LNCaP clone FGC (cell line): ENCODE results near the gene NR5A1.

Experiments
- DNase-seq: peaks from one replicate; pipeline ENCODE4 v3.0.0-alpha.2; 2011; ENCODE audit warnings: low read depth
- H3K4me3 ChIP-seq: 2 replicates; pipeline ENCODE4 v1.5.1; 2011; ENCODE audit warnings: mild to moderate bottlenecking, low read depth, low read length, control low read depth
- TF ChIP-seq, protein P1 (sequence below): IDR thresholded peaks from 2 replicates; pipeline ENCODE4 v1.5.1; 2012; ENCODE audit warnings: mild to moderate bottlenecking; ENCODE audit not compliant: control insufficient read depth, insufficient read depth; ENCODE audit errors: extremely low read depth

The NR5A1 gene

GRCh38 chr9:124504530-124505005 is 2.6 kb downstream of the NR5A1 start:
- H3K4me3 ChIP-seq: no peak overlapping the region
- TF ChIP-seq, protein P1, sequence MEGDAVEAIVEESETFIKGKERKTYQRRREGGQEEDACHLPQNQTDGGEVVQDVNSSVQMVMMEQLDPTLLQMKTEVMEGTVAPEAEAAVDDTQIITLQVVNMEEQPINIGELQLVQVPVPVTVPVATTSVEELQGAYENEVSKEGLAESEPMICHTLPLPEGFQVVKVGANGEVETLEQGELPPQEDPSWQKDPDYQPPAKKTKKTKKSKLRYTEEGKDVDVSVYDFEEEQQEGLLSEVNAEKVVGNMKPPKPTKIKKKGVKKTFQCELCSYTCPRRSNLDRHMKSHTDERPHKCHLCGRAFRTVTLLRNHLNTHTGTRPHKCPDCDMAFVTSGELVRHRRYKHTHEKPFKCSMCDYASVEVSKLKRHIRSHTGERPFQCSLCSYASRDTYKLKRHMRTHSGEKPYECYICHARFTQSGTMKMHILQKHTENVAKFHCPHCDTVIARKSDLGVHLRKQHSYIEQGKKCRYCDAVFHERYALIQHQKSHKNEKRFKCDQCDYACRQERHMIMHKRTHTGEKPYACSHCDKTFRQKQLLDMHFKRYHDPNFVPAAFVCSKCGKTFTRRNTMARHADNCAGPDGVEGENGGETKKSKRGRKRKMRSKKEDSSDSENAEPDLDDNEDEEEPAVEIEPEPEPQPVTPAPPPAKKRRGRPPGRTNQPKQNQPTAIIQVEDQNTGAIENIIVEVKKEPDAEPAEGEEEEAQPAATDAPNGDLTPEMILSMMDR: no peak
- DNase-seq: no peak

DNA sequence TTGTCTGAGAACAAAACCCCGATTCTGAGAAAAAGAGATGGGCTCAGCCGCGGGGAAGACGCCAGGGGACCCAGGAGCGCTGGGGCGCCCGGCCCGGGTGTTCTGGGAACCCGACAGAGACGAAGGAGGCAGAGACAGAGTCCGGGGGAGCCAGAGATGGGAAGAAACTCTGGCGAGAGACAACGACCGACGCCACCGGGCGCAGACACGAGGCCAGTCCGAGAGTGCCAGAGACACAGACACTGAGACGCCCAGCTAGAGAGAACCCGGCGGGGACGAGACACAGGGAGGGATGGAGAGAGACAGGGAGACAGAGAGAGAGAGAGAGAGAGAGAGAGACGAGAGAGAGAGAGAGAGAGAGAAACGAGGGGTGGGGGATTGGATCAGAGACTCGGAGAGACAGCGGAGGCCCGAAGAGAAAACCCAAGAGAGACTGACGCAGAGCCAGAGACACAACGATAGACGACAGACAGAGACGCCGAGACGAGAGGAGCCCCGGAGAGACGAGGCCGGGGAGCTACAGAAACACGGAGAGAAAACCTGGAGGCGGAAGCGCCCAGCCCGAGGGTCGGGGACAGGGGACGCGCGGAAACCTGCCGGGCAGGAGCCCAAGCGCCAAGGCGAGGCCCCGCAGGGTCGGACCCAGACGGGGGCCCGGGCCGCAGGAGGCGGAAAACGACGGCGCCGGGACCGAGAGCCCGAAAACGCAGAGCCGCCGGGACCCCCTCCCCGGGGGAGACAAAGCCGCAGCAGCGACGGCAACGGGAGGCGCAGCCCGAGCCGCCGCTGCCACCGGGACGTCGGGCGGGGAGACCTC is 3.3 kb downstream of the NR5A1 start:
- DNase-seq: no peak
- H3K4me3 ChIP-seq: no peak overlapping the region
- TF ChIP-seq, protein P1: no peak

DNA sequence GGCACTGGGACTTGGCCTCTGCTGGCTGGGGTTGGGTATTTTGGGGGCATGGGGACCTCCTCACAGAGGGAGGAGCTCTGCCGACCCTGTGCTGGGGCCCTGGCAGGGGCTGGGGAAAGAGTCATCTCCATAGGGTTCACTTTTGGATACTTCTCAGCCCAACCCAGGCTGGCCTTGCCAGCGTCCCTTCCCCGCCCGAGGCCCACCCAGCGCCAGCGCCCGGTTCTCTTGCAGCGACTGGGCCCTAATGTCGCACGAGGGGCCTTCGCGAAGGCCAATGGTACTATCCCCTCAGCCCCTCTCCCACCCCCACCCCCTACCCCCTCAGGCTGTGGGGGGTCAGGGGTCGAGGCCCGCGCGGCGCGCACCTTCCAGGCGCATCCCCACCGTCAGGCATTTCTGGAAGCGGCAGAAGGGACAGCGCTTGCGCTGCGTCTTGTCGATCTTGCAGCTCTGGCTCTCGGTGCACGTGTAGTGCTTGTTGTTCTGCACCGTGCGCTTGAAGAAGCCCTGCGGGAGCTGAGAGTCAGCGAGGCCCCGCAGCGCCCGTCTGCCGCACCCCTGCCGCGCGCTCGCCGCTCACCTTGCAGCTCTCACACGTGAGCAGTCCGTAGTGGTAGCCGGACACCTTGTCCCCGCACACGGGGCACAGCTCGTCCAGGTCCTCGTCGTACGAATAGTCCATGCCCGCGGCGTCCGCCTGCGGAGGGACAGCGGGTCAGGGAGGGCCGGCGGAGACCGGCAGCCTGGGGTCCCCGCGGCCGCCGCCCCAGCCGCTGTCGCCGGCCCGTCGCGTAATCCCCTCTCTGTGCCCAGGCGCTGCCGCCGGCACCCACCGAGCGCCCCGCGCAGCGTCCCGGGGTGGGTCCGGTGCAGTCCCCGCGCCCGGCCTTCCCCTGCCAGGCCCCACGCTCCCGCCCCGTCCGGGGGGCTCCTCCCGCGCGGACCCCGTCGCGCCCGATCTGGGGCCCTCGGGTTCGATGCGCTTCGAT is 4.2 kb downstream of the NR5A1 start:
- TF ChIP-seq, protein P1: no peak
- no peak for DNase-seq
- H3K4me3 ChIP-seq: no peak overlapping the region

- TF ChIP-seq, protein P1: no peak
- no peak for DNase-seq
- H3K4me3 ChIP-seq: no peak overlapping the region
Observed at GRCh38 chr9:124501771-124502320, 5.4 kb downstream of the NR5A1 start.

DNA sequence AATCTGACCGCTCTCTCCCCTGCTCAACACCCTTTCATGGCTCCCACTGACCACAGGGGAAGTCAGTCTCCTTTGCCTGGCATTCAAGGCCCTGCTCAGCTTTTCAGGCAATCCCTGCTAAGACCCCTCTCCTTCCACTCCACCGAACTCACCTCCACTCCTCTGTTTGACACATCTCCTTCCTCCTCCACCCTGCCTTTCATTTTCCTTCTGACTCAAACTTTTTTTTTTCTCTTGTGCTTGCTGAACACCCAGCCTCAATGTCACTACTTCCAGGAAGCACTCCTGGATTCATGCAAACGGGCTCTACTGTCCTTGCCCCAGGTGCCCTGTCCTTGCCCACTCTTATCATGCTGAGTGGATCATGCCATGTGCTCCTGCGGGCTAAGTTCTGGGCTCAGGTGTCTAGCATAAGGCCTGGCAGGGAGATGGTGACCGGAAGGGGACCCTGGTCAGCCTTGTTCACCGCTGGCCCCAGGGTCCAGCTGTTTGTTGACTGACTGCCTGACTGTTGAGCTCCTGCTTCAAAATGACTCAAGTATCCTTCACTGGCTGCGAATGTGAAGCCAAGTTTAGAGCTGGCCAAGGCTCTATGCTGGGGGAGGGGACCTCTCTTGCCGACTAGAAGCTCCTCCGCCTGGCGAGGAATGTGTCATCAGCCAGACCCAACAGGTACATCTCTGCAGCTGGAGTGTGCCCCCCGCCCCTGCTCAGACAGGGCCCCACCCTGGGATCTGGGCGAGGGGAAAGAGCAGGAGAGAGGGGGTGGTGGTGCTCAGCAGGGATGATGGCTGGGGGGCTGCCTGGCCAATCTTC is 6.2 kb downstream of the NR5A1 start:
- TF ChIP-seq, protein P1: no peak
- DNase-seq: no peak
- H3K4me3 ChIP-seq: no peak overlapping the region
